ENCODE measurements around the gene ARHGEF19.

DNA sequence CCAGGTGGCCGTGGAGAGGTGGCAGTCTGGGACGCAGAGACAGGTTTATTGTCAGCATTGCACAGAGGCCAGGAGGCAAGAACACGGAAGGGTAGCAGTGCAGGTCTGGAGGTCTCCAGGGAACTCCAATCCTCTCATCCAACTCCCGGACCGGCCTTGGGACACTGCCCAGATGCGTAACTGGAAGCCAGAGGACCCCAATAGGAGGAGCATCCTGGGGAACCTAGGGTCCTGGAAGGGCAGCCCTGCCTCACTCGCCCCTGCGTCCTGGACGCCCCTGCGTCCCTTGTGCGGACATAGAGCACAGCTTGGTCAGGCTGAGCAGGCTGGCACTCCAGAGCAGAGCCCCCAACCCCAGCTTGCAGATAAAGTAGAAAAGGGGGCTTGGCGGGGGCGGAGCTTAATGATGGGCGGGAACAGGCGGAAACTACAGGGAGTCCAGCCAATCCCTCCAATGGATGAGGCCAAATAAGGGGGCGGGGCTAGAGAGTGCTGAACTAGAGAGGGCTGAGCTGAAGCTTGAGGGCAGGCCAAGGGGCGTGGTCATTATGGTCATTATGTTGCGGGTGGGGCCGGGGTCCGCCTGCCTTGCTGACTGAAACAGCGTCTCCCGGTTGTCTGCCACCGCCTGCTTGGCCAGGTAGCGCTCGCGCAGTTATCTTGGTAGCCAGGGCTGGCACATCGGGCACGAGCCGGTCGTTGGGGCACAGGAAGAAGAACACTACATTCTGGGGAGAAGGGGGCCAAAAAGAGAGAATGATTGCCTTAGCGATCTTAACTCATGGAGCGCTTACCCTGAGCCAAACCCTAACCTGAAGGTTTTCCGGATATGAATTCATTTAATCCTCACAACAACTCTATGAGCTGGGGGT is 3.7 kb upstream of the ARHGEF19 start:
- no peak for TF ChIP-seq POLR2AphosphoS5 (IDR thresholded peaks at IDR 0.05; ENCODE audit: borderline replicate concordance, low read depth, low read length)
- TF ChIP-seq EZH2 (IDR thresholded peaks at IDR 0.05) = no peak

All from SK-N-MC (cell line).